Muscle layer of colon (tissue), 2 donors: ENCODE results near the gene AUTS2.

Experiments
- H3K27ac ChIP-seq: one replicate; pipeline ENCODE4 v1.7.0; 2013; ENCODE audit warnings: low read depth, mild to moderate bottlenecking, low read length, moderate library complexity
- H3K27me3 ChIP-seq, 2 donors: one replicate each; pipeline ENCODE4 v1.7.0; 2013; ENCODE audit warnings: low read length in 2 of 2, mild to moderate bottlenecking in 2 of 2; ENCODE audit not compliant: insufficient read depth in 2 of 2, control insufficient read depth in 1 of 2
- H3K36me3 ChIP-seq: one replicate; pipeline ENCODE4 v1.7.0; 2013; ENCODE audit warnings: mild to moderate bottlenecking, low read length; ENCODE audit not compliant: insufficient read depth
- H3K4me1 ChIP-seq: one replicate; pipeline ENCODE4 v1.7.0; 2013; ENCODE audit warnings: mild to moderate bottlenecking, low read length; ENCODE audit not compliant: insufficient read depth
- H3K4me3 ChIP-seq, 2 donors: one replicate each; pipeline ENCODE4 v1.7.0; 2013; ENCODE audit warnings: low read length in 2 of 2, low read depth in 1 of 2, mild to moderate bottlenecking in 1 of 2, moderate library complexity in 1 of 2
- H3K9ac ChIP-seq: one replicate; pipeline ENCODE4 v1.7.0; 2013; ENCODE audit warnings: low read length
- H3K9me3 ChIP-seq: one replicate; pipeline ENCODE4 v1.7.0; 2013; ENCODE audit warnings: mild to moderate bottlenecking, low read length
- donor health status: abdominal sarcoma.
- donor health status: Adenocarcinoma of cecum.

The AUTS2 gene

DNA sequence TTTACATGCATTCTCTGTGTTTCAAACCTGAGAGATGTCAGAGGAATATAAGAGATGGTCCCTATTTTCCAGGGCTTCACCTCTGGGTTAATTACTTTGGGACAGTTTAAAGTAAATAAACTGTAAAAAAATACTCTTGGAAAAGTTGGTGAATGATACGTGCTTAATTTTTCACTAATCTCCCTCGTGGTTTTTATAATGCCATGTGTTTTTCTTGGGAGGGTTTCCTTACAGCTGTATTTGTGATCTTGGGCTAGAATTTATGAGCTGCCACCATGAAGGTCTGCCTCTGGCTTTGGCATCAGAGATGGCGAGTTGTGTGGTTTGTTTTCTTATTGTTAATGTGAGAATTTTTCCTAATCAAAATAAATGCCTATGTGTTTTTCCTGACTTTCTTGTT lies 322.5 kb downstream of the AUTS2 start:
- Histone ChIP-seq H3K36me3 (no peaks in the 10 kb centered on the region), H3K9ac (no peak overlapping the region), H3K27me3 (no peaks in the 10 kb centered on the region), H3K4me3 (no peak overlapping the region), H3K9me3 (no peaks in the 10 kb centered on the region), H3K27ac (no peak overlapping the region), H3K4me1 (no peaks in the 10 kb centered on the region)

DNA sequence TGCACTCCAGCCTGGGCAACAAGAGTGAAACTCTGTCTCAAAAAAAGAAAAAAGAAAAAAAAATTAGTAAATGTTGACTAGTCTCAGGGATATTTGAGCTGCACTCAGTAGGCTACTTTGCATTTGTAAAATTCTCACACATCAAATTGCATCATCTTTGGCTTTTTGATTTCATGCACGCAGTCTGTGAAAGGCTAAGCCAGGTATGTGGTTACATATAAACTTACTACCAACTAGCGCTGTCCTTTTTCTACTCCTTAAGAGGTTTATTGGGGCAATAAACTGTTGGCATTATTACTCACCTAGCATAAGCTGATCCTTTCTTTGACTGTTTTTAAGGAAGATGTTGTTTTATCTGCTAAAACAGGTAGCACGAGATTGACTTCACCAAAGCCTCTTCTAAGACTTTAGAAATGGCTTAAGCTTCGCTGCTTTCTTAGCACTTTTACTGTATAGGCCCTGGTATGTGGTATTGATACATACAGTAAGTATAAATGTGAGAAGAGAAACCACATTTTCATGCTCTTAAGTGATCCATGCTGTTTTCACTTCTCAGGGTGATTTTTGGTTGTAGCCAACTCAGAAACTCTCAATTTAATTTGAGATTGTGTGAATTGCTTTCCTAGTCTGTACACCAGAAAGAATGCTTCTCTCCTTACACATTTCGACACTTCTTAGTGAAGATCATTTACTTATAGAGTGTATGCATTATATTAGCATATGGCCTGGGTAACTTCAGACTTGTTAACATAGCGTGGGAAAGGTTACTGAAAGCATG lies 323.9 kb downstream of the AUTS2 start:
- no peaks in the 10 kb centered on the region for H3K27me3 ChIP-seq
- no peaks in the 10 kb centered on the region for H3K9me3 ChIP-seq

DNA sequence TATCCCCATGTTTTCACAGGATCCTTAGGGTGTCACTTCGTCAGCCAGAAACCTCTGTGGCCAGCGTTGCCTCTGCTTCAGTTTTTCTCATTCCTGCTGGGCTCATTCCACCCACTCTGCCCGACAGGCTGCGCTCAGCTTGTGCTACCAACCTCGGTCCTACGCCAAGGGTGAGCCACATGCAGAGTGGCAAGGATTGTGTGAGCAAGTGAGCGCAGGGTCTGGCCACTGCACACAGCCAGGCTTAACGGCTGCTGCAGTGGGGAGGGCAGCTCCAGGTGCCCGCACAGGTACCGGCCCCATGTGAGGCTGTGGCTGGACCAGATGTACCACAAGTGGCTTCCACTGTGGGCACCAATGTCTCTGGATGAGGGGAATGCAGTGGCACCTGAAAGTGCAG lies 329.2 kb downstream of the AUTS2 start:
- H3K36me3 ChIP-seq = no peaks in the 10 kb centered on the region

More for the DNA sequence above, 323.9 kb downstream of the AUTS2 start:
- H3K9ac ChIP-seq = no peak overlapping the region
- H3K4me1 ChIP-seq = no peaks in the 10 kb centered on the region
- no peak overlapping the region for H3K4me3 ChIP-seq
- no peak overlapping the region for H3K27ac ChIP-seq
- no peaks in the 10 kb centered on the region for H3K36me3 ChIP-seq

DNA sequence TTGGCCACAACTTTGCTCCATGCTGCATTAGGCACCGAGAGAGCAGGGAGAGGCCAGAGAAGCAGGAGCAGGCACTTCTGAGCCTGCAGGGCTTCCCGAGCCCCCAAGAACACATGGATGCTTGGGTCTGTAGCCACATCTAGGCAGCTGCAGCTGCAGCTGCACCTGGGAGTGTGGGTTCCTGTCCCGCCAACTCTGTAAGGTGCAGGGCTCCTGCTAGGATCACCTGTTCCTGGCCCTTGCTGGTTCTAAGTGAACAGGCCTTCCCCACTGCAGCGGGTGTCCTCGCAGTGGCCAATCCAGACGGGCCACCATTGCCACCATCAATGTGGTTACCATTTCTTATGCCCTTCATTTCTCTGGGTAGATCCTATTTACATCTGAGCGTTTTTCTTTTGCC lies 330.3 kb downstream of the AUTS2 start:
- Histone ChIP-seq H3K27me3 (no peaks in the 10 kb centered on the region), H3K9me3 (no peaks in the 10 kb centered on the region), H3K4me3 (no peak overlapping the region)

More for the DNA sequence above, 329.2 kb downstream of the AUTS2 start:
- H3K9ac ChIP-seq = no peak overlapping the region
- no peaks in the 10 kb centered on the region for H3K4me1 ChIP-seq
- no peak overlapping the region for H3K4me3 ChIP-seq
- no peaks in the 10 kb centered on the region for H3K27me3 ChIP-seq
- no peaks in the 10 kb centered on the region for H3K9me3 ChIP-seq
- H3K27ac ChIP-seq = no peak overlapping the region

DNA sequence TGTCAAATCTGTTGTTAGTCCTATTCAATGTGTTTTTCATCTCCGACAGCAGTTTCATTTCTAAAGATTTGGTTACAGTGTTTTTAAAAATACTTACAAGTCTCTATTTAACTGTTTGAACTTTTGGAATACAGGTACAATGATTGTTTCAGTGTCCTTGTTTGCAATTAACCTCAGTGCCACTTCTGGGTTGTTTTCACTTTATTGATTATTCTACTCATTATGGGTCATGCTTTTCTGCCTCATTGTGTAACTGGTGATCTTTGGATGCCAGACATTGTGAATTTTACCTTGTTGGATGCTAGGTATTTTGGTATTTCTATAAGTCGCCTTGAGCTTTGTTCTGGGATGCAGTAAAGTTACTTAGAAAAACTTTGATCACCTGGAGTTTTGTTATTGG lies 331.3 kb downstream of the AUTS2 start:
- Histone ChIP-seq H3K36me3 (no peaks in the 10 kb centered on the region), H3K4me1 (peaks cover 5% of the 10 kb centered on the region), H3K27ac (no peak overlapping the region), H3K9me3 (no peaks in the 10 kb centered on the region), H3K27me3 (no peaks in the 10 kb centered on the region), H3K9ac (no peak overlapping the region), H3K4me3 (no peak overlapping the region)

More for the DNA sequence above, 330.3 kb downstream of the AUTS2 start:
- Histone ChIP-seq H3K4me1 (no peaks in the 10 kb centered on the region), H3K9ac (no peak overlapping the region), H3K36me3 (no peaks in the 10 kb centered on the region), H3K27ac (no peak overlapping the region)

DNA sequence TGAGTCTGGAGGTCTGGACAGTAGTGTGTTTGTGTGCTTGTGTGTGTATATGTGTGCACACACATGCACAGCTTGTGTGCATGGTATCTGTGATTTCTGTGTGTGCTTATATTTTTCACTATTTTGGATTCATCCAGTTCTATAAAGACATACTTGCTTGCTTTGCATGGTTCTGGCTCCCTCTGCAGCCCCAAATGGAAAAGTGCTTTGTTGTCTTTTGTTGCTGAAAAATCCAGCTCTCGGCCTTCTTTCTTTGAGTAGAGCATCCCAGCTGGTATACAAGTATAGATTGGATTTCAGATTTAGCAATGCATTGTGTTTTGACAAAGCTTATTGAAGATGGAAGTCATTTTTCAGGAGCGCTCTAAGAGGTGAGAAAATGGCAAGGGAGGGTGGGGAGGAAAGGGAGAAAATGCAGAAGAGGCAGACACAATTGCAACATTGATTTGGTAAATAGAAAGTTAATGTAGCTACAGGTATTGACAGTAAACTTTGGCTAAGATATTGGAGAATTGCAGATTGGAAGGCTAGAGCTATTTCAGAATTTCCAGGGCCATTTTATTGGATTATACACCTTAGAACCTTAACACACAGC lies 333.9 kb downstream of the AUTS2 start:
- no peak overlapping the region for H3K9ac ChIP-seq
- no peaks in the 10 kb centered on the region for H3K27me3 ChIP-seq
- H3K4me1 ChIP-seq = peaks cover 8% of the 10 kb centered on the region
- H3K36me3 ChIP-seq = no peaks in the 10 kb centered on the region
- H3K4me3 ChIP-seq = no peak overlapping the region
- no peak overlapping the region for H3K27ac ChIP-seq
- no peaks in the 10 kb centered on the region for H3K9me3 ChIP-seq

DNA sequence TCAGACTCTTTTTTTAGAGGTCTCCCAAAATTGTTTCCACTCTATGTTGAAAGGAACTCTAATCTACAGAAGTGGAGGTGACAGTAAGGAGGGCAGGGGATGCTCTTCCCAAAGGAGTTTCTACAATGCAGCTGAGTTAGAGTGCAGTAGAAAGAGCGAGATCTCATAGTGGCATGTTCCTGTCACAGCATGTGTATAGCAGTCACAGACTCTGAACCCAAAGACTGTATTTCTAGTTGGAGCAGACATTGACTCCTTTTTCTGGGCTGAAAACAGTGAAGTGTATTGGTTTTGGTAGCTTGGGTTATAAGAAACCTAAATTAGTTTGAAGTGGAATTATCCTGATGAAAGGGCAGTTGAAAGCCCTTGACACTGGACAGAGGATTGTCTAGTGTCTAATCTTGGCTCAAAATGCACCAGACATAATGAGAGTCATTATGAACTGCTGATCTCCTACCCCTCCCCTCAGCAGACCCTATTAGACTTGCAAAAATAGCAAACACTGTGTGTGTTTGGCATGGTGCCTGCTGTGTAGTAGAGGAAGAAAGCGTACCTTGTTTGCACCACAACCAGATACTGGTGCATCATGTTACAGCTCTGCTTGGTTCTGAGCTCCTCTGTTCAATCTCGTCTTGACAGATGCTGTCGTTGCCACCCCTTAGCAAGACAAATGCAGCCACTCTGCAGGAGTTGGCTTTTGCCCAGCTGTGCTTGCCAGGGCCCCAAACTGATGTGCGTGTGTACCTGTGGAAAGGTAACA lies 336.0 kb downstream of the AUTS2 start:
- Histone ChIP-seq H3K4me1 (peaks cover 8% of the 10 kb centered on the region), H3K9me3 (no peaks in the 10 kb centered on the region), H3K4me3 (no peak overlapping the region), H3K27me3 (no peaks in the 10 kb centered on the region), H3K9ac (no peak overlapping the region), H3K36me3 (no peaks in the 10 kb centered on the region), H3K27ac (no peak overlapping the region)

DNA sequence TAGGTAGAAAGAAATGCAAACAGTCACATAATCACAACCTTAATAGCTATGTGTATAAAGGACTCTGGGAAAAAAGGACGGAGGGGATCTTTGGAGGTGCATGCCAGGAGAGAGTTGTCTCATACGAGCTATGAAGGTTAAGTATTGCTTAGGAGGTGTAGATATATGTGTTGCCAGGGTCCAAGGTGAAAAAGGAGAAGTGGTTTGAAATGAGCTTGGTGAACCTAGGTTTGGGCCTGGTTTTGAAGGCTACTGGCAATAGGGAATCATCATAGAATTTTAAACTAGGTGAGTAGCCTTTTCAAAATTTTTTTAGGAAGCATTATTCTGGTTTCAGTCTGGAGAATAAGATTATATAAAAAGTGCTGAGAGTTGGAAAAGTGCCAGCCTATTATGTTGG lies 336.8 kb downstream of the AUTS2 start:
- H3K4me1 ChIP-seq = peaks cover 8% of the 10 kb centered on the region
- H3K36me3 ChIP-seq = no peaks in the 10 kb centered on the region
- H3K9ac ChIP-seq = no peak overlapping the region
- H3K9me3 ChIP-seq = no peaks in the 10 kb centered on the region
- no peak overlapping the region for H3K27ac ChIP-seq
- H3K27me3 ChIP-seq = no peaks in the 10 kb centered on the region
- no peak overlapping the region for H3K4me3 ChIP-seq

DNA sequence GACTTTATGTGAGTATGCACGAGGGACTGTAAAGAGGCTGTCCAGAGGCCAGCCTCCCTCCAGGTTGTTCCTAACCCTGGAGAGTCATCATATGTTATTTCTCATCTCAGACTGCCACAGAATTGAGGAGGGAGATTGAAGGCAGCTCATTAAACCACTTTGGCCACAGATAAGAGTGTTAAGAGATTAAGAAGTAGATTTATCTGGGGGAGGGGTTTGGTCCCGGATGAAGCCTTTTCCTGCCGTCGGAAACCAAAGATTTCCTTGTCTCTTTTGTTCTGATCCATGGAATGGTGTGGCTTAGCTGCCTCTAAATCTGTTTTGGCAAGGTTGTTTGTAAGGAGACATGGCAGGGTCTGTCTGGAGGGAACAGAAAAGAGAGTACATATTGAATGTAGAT lies 338.8 kb downstream of the AUTS2 start:
- Histone ChIP-seq H3K4me3 (no peak overlapping the region), H3K27me3 (no peaks in the 10 kb centered on the region), H3K9me3 (no peaks in the 10 kb centered on the region), H3K4me1 (peaks cover 14% of the 10 kb centered on the region), H3K9ac (no peak overlapping the region), H3K27ac (no peak overlapping the region), H3K36me3 (no peaks in the 10 kb centered on the region)

DNA sequence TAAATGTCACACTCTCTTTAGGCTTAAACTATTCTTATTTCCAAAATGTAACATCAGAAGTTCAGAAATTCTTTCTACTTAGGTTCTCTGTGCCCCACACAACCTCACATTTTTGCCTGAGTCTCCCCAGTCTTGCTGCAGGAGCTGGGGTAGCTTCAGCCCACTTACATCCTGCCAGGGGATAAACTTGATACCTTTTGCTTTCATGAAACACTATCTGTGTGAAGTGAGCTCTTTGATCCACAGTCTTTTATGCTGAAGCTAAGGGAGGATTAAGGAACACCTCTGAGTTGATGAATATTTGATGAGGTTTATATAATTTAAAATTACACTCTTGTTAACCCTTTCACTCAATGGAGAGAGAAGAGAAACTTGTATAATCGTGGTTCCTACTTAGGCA lies 341.0 kb downstream of the AUTS2 start:
- H3K9me3 ChIP-seq = no peaks in the 10 kb centered on the region

DNA sequence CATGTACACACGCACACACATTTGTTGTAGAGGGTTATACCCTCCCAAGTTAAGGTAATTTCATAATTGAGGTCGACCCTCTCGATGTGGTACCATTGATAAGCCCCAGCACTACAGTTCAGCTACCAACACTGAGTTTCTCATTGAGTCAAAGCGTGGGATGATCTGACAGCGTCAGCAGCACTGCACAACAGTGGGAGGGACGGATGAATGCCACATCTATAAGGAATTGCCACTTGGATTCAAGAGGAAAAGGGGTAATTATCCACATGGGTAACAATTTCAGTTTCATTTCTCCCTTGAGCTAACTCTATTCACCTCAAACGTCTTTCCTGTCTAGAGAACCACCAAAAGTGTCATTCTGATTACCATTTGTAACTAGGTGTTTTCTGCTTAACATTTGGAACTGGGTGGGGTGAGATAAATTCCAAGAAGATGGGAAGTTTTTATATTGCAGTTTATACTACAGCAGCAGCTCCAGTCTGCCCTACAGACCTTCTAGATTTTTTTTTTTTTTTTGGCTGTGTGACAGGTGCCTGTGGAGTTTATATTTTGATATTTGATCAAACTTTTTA lies 342.9 kb downstream of the AUTS2 start:
- no peaks in the 10 kb centered on the region for H3K27me3 ChIP-seq
- no peak overlapping the region for H3K9ac ChIP-seq
- H3K27ac ChIP-seq = no peak overlapping the region
- no peaks in the 10 kb centered on the region for H3K36me3 ChIP-seq
- no peaks in the 10 kb centered on the region for H3K9me3 ChIP-seq
- H3K4me3 ChIP-seq = no peak overlapping the region
- H3K4me1 ChIP-seq = peaks cover 6% of the 10 kb centered on the region

More for the DNA sequence above, 341.0 kb downstream of the AUTS2 start:
- no peak overlapping the region for H3K4me3 ChIP-seq
- no peak overlapping the region for H3K27ac ChIP-seq
- peaks cover 11% of the 10 kb centered on the region for H3K4me1 ChIP-seq
- no peaks in the 10 kb centered on the region for H3K27me3 ChIP-seq
- H3K36me3 ChIP-seq = no peaks in the 10 kb centered on the region
- no peak overlapping the region for H3K9ac ChIP-seq
